ENCODE data around the gene RNF144B. TPM values are rescaled to one million over a fixed set of nuclear protein-coding genes. Genes with fewer than 3 reads are reported as not detected.

Gene RNF144B
- total and polyA plus RNA-seq, 2 of the 13 experiments (the other 11 are each of a cell fraction or from before 2014, with no cell fraction given), result 1.8 to 4.3 TPM

GRCh38 chr6:18410412-18410811 is 23.3 kb downstream of the RNF144B start:
- no peak for TF ChIP-seq MXD1 (CRISPR knock-in tag; IDR thresholded peaks at IDR 0.05)
- no peak for TF ChIP-seq ZNF547 (CRISPR knock-in tag; IDR thresholded peaks at IDR 0.05)
- no peak for TF ChIP-seq GATA4 (IDR thresholded peaks at IDR 0.05; ENCODE audit: borderline replicate concordance, low read depth)
- no peak for TF ChIP-seq ZNF780A (CRISPR knock-in tag; IDR thresholded peaks at IDR 0.05)
- TF ChIP-seq TSC22D2 (CRISPR knock-in tag; IDR thresholded peaks at IDR 0.05; ENCODE audit: borderline replicate concordance), result no peak
- H3K27ac ChIP-seq (ENCODE audit: extremely low read length, insufficient read depth, low read length), result no peak overlapping the region
- in situ Hi-C loops (cut with HindIII; ENCODE audit: extremely low pct_ligation_motif_present, low pct_unique_long_range_greater_than_20kb) (no loop called here), intact Hi-C loops (cut with micrococcal nuclease; ENCODE audit: unreplicated experiment) (no loop called here)
- ATAC-seq, result no peak
- no peaks in the 10 kb centered on the region for H3K79me2 ChIP-seq (ENCODE audit: insufficient read depth, low read length)
- H2AFZ ChIP-seq (ENCODE audit: low read length), result no peak overlapping the region
- H3K36me3 ChIP-seq (replicated peaks in 1 of 2; ENCODE audit: control insufficient read depth in 1 of 2, insufficient read depth in 2 of 2, low read length in 2 of 2), result no peaks in the 10 kb centered on the region; a peak in 1 of 5 replicates
- WGBS (ENCODE audit: low lambda C conversion rate), result 98% methylated on average over 3 of the region's 3 CpGs
- no peaks in the 10 kb centered on the region for H3K9me3 ChIP-seq (ENCODE audit: low read length)
- H3K4me1 ChIP-seq (ENCODE audit: insufficient read depth, low read length), result peaks cover 10% of the 10 kb centered on the region
- ChIA-PET POLR2A (no interaction called here), CTCF (ENCODE audit: low intra/inter-chr PET ratio, low total read pairs) (no interaction called here)
- no peak overlapping the region for H3K9ac ChIP-seq (ENCODE audit: insufficient read depth, low read depth, low read length)
- H3K4me3 ChIP-seq (replicated peaks in 1 of 3; ENCODE audit: insufficient read depth in 1 of 3, low read depth in 2 of 3, low read length in 3 of 3), result no peak overlapping the region
- H4K20me1 ChIP-seq (ENCODE audit: insufficient read depth, low read length), result no peaks in the 10 kb centered on the region
- no peak for FAIRE-seq
- H3K27me3 ChIP-seq (ENCODE audit: control insufficient read depth in 1 of 2, insufficient read depth in 2 of 2, low read length in 2 of 2), result no peaks in the 10 kb centered on the region
- BruUV-seq (replicated peaks), result no TSS peak
- H3K4me2 ChIP-seq (ENCODE audit: low read depth, low read length), result no peak overlapping the region
- DNase-seq (ENCODE audit: low spot score), result no peak

DNA sequence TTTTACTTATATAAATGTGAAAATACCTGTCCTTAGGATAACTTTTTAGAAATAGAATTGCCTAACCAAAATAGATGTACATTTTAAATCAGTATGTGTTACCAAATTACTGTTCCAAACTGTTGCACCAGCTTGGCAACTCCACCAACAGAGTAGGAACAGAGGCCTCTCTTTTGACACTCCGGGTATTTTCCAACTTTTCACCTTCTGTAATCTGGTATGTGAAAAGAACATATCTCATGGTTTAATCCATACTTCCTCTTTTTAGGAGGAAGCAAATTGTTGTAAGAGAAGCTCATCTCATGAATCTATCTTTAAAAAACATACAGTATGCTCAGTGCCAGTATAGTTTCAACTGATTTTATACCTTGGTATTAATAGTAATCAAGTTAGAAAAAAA is 24.9 kb downstream of the RNF144B start:
- no peak overlapping the region for H3K9ac ChIP-seq (ENCODE audit: insufficient read depth, low read depth, low read length)
- no TSS peak for BruUV-seq (replicated peaks)
- 95% methylated on average over 1 of the region's 1 CpG for WGBS (ENCODE audit: low lambda C conversion rate)
- H3K79me2 ChIP-seq (ENCODE audit: insufficient read depth, low read length), result no peaks in the 10 kb centered on the region
- ChIA-PET POLR2A (no interaction called here), CTCF (ENCODE audit: low intra/inter-chr PET ratio, low total read pairs) (no interaction called here)
- H3K36me3 ChIP-seq (replicated peaks in 1 of 2; ENCODE audit: control insufficient read depth in 1 of 2, insufficient read depth in 2 of 2, low read length in 2 of 2), result no peaks in the 10 kb centered on the region; a peak in 2 of 5 replicates
- H3K4me1 ChIP-seq (ENCODE audit: insufficient read depth, low read length), result peaks cover 10% of the 10 kb centered on the region
- no peak for ATAC-seq
- no peak for DNase-seq (ENCODE audit: low spot score)
- no peak for FAIRE-seq
- H3K27me3 ChIP-seq (ENCODE audit: control insufficient read depth in 1 of 2, insufficient read depth in 2 of 2, low read length in 2 of 2), result no peaks in the 10 kb centered on the region
- intact Hi-C loops (cut with micrococcal nuclease; ENCODE audit: unreplicated experiment) (no loop called here), in situ Hi-C loops (cut with HindIII; ENCODE audit: extremely low pct_ligation_motif_present, low pct_unique_long_range_greater_than_20kb) (no loop called here)
- no peaks in the 10 kb centered on the region for H3K9me3 ChIP-seq (ENCODE audit: low read length)
- H2AFZ ChIP-seq (ENCODE audit: low read length), result no peak overlapping the region
- no peak overlapping the region for H3K4me2 ChIP-seq (ENCODE audit: low read depth, low read length)
- no peak overlapping the region for H3K4me3 ChIP-seq (replicated peaks in 1 of 3; ENCODE audit: insufficient read depth in 1 of 3, low read depth in 2 of 3, low read length in 3 of 3)
- no peaks in the 10 kb centered on the region for H4K20me1 ChIP-seq (ENCODE audit: insufficient read depth, low read length)
- no peak overlapping the region for H3K27ac ChIP-seq (ENCODE audit: extremely low read length, insufficient read depth, low read length)
- TF ChIP-seq ZNF136 (CRISPR knock-in tag; IDR thresholded peaks at IDR 0.05; ENCODE audit: low read depth) (no peak), U2AF2 (IDR thresholded peaks at IDR 0.05; ENCODE audit: low read depth, low read length) (no peak), SMAD1 (CRISPR knock-in tag; IDR thresholded peaks at IDR 0.05; ENCODE audit: borderline replicate concordance, low read depth) (no peak), ZNF281 (CRISPR knock-in tag; IDR thresholded peaks at IDR 0.05; ENCODE audit: borderline replicate concordance) (no peak), GATA4 (IDR thresholded peaks at IDR 0.05; ENCODE audit: borderline replicate concordance, low read depth) (no peak), TBL1XR1 (IDR thresholded peaks at IDR 0.05; ENCODE audit: borderline replicate concordance, low read length, partially characterized antibody) (no peak), FOXM1 (CRISPR knock-in tag; IDR thresholded peaks at IDR 0.05) (no peak), ZNF234 (CRISPR knock-in tag; conservative IDR thresholded peaks at IDR 0.05) (no peak), TCF7 (IDR thresholded peaks at IDR 0.05; ENCODE audit: low read depth) (no peak), ZSCAN21 (CRISPR knock-in tag; IDR thresholded peaks at IDR 0.05; ENCODE audit: borderline replicate concordance) (no peak)
- TF ChIP-seq, protein P1, sequence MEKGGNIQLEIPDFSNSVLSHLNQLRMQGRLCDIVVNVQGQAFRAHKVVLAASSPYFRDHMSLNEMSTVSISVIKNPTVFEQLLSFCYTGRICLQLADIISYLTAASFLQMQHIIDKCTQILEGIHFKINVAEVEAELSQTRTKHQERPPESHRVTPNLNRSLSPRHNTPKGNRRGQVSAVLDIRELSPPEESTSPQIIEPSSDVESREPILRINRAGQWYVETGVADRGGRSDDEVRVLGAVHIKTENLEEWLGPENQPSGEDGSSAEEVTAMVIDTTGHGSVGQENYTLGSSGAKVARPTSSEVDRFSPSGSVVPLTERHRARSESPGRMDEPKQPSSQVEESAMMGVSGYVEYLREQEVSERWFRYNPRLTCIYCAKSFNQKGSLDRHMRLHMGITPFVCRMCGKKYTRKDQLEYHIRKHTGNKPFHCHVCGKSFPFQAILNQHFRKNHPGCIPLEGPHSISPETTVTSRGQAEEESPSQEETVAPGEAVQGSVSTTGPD (CRISPR knock-in tag; IDR thresholded peaks at IDR 0.05), result no peak
